WI38 (cell line): ENCODE data around the gene NALCN.

Source experiments
- H3K4me3 ChIP-seq: 2 replicates; pipeline ENCODE4 v1.5.1; 2011; ENCODE audit warnings: low read depth, mild to moderate bottlenecking, control low read depth, low read length
- TF ChIP-seq, protein P1 (sequence below): IDR thresholded peaks from 2 replicates; pipeline ENCODE4 v1.5.1; 2012; ENCODE audit warnings: low read depth, mild to moderate bottlenecking, control low read depth, low read length

NALCN gene

GRCh38 chr13:101291646-101292515 lies 124.4 kb downstream of the NALCN start:
- TF ChIP-seq, protein P1, sequence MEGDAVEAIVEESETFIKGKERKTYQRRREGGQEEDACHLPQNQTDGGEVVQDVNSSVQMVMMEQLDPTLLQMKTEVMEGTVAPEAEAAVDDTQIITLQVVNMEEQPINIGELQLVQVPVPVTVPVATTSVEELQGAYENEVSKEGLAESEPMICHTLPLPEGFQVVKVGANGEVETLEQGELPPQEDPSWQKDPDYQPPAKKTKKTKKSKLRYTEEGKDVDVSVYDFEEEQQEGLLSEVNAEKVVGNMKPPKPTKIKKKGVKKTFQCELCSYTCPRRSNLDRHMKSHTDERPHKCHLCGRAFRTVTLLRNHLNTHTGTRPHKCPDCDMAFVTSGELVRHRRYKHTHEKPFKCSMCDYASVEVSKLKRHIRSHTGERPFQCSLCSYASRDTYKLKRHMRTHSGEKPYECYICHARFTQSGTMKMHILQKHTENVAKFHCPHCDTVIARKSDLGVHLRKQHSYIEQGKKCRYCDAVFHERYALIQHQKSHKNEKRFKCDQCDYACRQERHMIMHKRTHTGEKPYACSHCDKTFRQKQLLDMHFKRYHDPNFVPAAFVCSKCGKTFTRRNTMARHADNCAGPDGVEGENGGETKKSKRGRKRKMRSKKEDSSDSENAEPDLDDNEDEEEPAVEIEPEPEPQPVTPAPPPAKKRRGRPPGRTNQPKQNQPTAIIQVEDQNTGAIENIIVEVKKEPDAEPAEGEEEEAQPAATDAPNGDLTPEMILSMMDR, result no peak
- no peak overlapping the region for H3K4me3 ChIP-seq

DNA sequence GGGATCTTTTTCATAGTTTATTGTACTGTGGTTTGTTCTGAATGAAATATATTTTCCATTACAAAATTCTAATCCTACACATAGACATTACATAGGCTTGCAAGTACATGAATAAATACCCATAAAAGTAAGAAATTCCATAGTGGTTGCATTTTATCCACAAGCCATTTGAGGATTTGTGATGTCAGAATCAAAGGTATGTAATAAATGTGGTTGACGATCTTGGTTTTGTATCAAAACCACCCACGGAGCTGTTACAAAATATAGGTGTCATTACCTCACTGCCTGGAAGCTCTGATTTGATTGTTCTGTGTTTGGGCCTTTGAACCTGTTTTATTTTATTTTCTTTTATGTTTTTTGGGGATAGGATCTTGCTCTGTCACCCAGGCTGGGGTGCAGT lies 125.1 kb downstream of the NALCN start:
- TF ChIP-seq, protein P1, result no peak
- no peak overlapping the region for H3K4me3 ChIP-seq

- TF ChIP-seq, protein P1, result no peak
- no peak overlapping the region for H3K4me3 ChIP-seq
Measured at GRCh38 chr13:101289764-101290163, 126.5 kb downstream of the NALCN start.

DNA sequence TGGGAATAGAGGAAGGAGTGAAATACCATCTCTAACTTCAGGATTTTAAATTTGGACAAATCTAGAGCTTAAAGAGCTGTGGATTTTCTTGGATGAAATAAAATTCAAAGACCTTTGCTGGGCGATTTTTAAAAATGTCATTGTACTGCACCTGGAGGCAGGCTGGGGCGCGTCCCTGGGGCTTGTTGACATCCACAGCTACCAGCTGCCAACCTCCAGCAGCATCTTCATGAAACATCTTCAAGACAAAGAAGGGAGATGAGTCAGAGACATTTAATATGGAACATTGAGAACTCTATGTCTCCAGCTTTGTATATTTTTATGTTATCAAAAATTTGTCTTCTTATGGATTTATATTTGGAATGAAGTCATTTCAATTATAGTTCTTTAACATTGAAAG lies 132.5 kb downstream of the NALCN start:
- TF ChIP-seq, protein P1, result no peak
- H3K4me3 ChIP-seq, result no peak overlapping the region

DNA sequence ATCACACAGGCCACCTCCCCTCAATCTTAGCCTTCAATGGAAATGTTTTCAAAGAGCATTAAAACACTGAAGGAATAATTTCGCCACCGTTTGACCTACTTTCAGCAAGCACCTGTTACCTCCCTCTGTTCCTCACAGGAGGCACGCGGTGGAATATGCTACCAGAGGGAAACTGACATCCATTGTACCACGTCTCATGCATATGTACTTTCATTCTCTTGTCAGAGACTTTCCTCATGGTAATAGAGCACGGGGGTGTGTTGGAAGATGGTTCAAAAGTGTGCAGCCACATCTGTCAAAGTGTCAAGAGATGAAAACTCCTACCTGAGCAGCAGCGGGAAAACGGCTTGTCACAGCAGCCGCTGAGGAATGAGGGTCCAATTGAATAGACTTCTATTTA lies 143.4 kb downstream of the NALCN start:
- TF ChIP-seq, protein P1, result no peak
- H3K4me3 ChIP-seq, result no peak overlapping the region

- TF ChIP-seq, protein P1, result no peak
- H3K4me3 ChIP-seq, result no peak overlapping the region
Measured at GRCh38 chr13:101271681-101272245, 144.5 kb downstream of the NALCN start.

- no peak overlapping the region for H3K4me3 ChIP-seq
- TF ChIP-seq, protein P1, result no peak
Measured at GRCh38 chr13:101267656-101268055, 148.7 kb downstream of the NALCN start.
